ENCODE results near the gene TMEM51.

TMEM51 gene

DNA sequence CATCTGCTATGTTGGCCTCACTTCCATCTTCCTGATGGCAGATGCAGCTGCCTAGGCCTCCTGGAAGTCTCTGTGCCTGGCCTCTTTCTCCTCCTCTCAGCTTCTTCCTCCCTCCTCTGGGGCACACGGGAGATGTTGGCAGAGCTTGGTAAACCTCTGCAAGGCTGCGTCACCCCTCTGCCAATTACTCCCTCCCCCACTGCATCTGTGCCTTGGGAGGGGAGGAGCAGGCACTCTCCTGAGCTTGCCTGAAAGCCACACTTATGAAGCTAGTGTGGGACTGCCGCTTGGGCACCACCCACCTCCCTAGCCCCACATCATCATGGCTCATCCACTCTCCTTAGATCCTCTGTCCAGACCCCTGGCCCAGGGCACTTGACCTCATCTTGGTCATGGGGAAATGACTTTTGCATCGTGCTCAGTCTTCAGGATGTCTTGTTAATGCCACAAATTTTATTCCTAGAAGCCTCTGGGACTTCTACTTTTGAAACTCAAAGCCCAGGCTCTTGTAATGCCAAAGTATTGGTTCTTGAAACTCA is 7.3 kb upstream of the TMEM51 start:
- TF ChIP-seq, protein P1, sequence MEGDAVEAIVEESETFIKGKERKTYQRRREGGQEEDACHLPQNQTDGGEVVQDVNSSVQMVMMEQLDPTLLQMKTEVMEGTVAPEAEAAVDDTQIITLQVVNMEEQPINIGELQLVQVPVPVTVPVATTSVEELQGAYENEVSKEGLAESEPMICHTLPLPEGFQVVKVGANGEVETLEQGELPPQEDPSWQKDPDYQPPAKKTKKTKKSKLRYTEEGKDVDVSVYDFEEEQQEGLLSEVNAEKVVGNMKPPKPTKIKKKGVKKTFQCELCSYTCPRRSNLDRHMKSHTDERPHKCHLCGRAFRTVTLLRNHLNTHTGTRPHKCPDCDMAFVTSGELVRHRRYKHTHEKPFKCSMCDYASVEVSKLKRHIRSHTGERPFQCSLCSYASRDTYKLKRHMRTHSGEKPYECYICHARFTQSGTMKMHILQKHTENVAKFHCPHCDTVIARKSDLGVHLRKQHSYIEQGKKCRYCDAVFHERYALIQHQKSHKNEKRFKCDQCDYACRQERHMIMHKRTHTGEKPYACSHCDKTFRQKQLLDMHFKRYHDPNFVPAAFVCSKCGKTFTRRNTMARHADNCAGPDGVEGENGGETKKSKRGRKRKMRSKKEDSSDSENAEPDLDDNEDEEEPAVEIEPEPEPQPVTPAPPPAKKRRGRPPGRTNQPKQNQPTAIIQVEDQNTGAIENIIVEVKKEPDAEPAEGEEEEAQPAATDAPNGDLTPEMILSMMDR (IDR thresholded peaks at IDR 0.05; ENCODE audit: borderline replicate concordance, insufficient read depth, low read depth, low read length): no peak
- H3K4me3 ChIP-seq (ENCODE audit: low read depth, low read length): no peak overlapping the region

DNA sequence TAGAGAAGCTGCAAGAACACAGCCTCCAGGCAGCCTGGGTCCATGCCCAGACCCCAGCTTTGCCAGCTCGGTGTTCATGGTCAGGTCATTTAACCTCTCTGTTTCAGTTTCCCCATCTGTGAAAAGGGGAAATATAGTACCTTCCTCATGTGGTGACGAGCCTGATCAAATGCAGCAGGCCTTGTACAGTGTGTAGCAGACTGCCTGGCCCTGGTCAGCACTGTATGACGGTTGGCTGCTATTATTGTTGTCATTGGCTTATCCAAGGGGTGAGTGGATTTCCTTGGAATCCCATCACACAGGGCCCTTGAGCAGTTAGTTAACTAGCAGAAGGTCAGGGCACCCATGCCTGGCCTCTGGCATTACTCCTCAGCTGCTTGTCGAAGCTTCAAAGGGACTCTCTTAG is 6.6 kb upstream of the TMEM51 start:
- no peak overlapping the region for H3K4me3 ChIP-seq (ENCODE audit: low read depth, low read length)

DNA sequence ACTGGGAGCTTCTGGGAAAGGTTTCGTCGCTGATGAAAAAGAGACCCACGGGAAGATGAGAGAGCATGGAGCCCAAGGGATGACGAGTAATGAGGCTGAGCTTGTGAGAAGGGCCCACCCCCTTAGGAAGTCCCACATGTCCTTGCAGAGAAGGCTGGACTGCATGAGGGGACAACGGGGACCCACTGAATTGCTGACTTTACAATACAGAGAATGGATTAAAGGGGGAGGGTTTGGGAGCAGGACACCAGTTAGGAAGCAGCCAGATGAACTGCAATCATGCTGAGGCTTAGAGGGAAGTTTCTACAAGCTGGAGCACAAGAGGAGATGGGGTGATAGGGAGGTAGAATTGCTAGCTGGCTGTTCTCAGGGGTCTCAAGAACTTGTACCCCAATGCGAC is 5.5 kb upstream of the TMEM51 start:
- TF ChIP-seq, protein P1 (IDR thresholded peaks at IDR 0.05; ENCODE audit: borderline replicate concordance, insufficient read depth, low read depth, low read length): no peak
- no peak overlapping the region for H3K4me3 ChIP-seq (ENCODE audit: low read depth, low read length)

More for the DNA sequence above, 6.6 kb upstream of the TMEM51 start:
- TF ChIP-seq, protein P1 (IDR thresholded peaks at IDR 0.05; ENCODE audit: borderline replicate concordance, insufficient read depth, low read depth, low read length): no peak

DNA sequence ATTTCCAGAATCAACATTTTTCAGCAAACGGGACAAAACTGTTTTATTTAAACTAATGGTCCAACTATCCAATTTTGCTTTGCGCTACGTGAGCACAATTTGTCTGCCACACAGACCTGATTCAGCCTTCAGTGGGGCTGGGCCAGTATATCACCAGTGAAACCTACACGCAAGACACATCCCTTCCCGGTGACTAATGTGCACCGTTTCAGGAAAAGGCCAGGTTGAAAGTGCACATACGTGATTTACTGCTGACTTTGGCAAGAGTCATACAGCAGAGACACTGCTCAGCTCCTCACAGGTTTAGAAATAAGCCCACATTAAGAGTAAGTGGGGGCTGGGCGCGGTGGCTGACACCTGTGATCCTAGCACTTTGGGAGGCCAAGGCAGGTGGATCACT is 5.1 kb upstream of the TMEM51 start:
- TF ChIP-seq, protein P1 (IDR thresholded peaks at IDR 0.05; ENCODE audit: borderline replicate concordance, insufficient read depth, low read depth, low read length): no peak
- no peak overlapping the region for H3K4me3 ChIP-seq (ENCODE audit: low read depth, low read length)

DNA sequence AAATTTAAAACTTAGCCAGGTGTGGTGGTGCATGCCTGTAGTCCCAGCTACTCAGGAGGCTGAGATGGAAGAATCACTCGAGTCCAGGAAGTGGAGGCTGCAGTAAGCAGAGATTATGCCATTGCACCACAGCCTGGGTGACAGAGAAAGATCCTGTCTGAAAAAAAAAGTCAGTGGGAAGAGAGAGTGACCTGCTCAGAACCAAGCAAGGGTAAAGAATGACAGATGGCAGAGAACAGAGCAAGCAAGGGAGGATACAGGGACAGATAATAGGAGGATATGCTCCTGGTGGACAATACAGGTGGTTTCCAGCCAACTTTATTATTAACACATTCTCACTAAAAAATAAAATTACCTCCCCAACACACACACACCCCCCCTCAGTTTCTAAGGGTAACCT is 4.6 kb upstream of the TMEM51 start:
- TF ChIP-seq, protein P1 (IDR thresholded peaks at IDR 0.05; ENCODE audit: borderline replicate concordance, insufficient read depth, low read depth, low read length): no peak
- H3K4me3 ChIP-seq (ENCODE audit: low read depth, low read length): no peak overlapping the region

DNA sequence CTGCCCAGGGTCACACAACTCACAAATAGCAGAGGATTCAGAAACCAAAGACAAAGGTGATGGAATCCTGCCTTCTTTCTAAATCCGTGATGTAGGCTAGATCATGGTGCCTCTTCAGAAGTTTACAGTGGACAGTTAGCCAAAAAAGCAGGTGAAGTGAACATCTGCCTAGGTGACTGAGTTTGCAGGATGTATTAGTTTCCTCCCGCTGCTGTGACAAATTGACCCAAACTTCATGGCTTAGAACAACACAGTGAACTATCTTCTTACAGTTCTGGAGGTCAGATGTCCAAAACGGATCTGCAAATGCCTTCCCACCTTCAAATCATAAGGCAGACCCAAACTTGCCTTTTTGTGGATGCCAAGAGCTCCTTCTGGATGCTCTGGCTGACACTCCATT is 3.2 kb upstream of the TMEM51 start:
- TF ChIP-seq, protein P1 (IDR thresholded peaks at IDR 0.05; ENCODE audit: borderline replicate concordance, insufficient read depth, low read depth, low read length): no peak
- no peak overlapping the region for H3K4me3 ChIP-seq (ENCODE audit: low read depth, low read length)

DNA sequence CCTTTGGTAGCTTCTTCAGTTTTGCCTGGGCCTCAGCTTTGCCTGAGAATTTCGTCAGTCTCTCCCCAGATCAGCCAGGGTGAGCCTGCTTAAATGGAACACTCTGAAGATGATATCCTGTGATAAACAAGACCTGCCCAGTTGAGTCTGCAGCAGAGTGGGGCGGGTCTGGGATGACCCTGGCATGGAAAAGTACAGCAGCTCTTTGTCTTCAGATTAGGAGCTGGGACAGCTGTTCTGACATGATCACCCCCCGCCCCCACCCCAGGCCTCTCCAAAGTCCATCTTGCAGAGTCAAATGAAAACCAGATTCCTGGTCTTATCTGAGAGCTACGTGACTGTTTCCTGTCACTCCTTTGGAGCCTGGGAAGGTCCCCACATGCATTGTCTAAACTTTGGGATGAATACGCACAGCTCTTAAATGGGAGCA is 2.2 kb upstream of the TMEM51 start:
- no peak overlapping the region for H3K4me3 ChIP-seq (ENCODE audit: low read depth, low read length)
- TF ChIP-seq, protein P1 (IDR thresholded peaks at IDR 0.05; ENCODE audit: borderline replicate concordance, insufficient read depth, low read depth, low read length): no peak

Data from GM12875 (cell line).